Natural killer cell treated with Interleukin-12 subunit alpha and Interleukin-12 subunit beta and Interleukin-15 and Interleukin-18, amount 100 ng/mL, for 72 hours (primary cell): Measurements from ENCODE around the gene KRT4. TPM values are rescaled to one million over a fixed set of nuclear protein-coding genes. Genes with fewer than 3 reads are reported as not detected.

Experiments
- ATAC-seq, 2 donors: fragments of 150-1000 bp; cut with Tn5 transposase in 1 of 2; sonication (Bioruptor Pico), chemical (Tn5 transposase) in 1 of 2; 2 replicates each; pipeline ENCODE4 v1.10.0; 2021
- DNase-seq: peaks from one replicate; pipeline ENCODE4 v3.0.0; 2022; ENCODE audit warnings: low spot score
- H3K27ac Mint-ChIP-seq, 2 donors: 1 replicate in 1 of 2; 2 replicates in 1 of 2; pipeline ENCODE4 v1.8.0; 2022; ENCODE audit warnings: mixed read lengths in 2 of 2, mild to moderate bottlenecking in 1 of 2, moderate library complexity in 1 of 2
- H3K27me3 Mint-ChIP-seq, 2 donors: 1 replicate in 1 of 2; 2 replicates in 1 of 2; pipeline ENCODE4 v1.8.0; 2022; ENCODE audit warnings: mixed read lengths in 2 of 2
- H3K36me3 Mint-ChIP-seq: one replicate; pipeline ENCODE4 v1.8.0; 2022; ENCODE audit warnings: mixed read lengths
- H3K4me1 Mint-ChIP-seq, 2 donors: 1 replicate in 1 of 2; 2 replicates in 1 of 2; pipeline ENCODE4 v1.8.0; 2022; ENCODE audit warnings: low read depth in 2 of 2, mixed read lengths in 2 of 2, mild to moderate bottlenecking in 1 of 2
- H3K4me3 Mint-ChIP-seq: one replicate; pipeline ENCODE4 v1.8.0; 2022; ENCODE audit warnings: mixed read lengths
- H3K9me3 Mint-ChIP-seq: 2 replicates; pipeline ENCODE4 v1.8.0; 2022; ENCODE audit warnings: mixed read lengths
- total RNA-seq, 2 donors: library from RNA; stranded (reverse); gene quantifications; one replicate each; pipeline ENCODE4 v1.2.3, GENCODE V29; 2022

The KRT4 gene
- total RNA-seq, 2 donors from 2014 or later, result not detected

DNA sequence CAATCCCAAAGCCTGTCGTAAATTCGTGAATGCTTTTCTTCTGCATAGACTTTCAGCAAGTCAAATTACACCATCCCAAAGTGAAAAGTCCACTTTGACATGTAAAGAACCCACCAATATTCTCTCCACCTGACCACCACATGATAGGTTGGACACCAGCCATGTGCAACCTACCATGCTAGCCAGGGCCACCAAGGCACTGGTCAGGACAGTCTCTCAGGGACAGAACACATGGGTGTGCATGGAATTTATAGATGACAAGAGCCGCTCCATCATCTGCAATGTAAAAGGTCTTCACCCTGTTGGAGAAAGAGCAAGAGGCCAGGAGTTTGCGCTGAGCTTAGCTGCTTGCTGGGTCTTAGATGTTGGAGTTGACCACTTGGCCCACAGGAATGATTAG is 31.4 kb downstream of the KRT4 start:
- Mint-ChIP-seq H3K4me3 (no peak overlapping the region), H3K36me3 (no peaks in the 10 kb centered on the region), H3K9me3 (no peaks in the 10 kb centered on the region), H3K4me1 (peaks cover 0 to 3% of the 10 kb centered on the region in 2 donors), H3K27me3 (peaks cover 15 to 26% of the 10 kb centered on the region in 2 donors), H3K27ac (no peak overlapping the region)
- ATAC-seq (no peak), DNase-seq (no peak)

DNA sequence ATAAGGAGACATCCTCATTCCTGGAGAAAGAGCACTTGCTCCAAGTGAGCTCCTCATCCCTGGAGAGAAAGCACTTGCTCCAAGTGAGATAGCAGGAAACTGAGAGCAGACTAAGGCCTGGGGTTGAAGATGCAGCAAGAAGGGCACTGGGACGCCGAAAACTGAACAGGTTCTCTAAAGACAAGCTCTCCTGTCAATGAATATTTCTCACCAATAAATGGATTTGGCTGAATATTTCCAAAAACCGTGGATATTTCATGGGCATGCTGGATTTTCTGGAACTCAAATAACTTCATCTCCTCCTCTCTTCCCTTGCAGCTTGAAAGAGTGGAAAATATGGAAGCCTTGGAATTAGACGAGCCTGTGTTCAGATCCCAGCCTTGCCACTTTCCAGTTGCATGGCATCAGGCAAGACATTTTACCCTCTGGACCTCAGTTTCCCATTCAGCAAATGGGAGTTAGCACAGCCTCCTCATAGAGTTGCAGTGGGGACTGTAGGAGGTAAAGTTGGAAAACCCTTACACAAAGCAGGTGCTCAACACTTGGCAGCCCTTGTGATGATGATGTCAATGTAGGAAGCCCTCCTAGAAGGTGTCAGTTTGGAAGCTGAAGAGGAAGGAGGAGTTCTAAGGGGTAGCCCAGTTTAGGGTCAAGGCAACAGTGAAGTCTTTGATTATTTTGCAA is 32.4 kb downstream of the KRT4 start:
- H3K4me1 Mint-ChIP-seq, result peaks cover 0 to 3% of the 10 kb centered on the region in 2 donors
- H3K4me3 Mint-ChIP-seq, result no peak overlapping the region
- ATAC-seq (no peak), DNase-seq (no peak)
- H3K9me3 Mint-ChIP-seq, result no peaks in the 10 kb centered on the region
- no peak overlapping the region for H3K27ac Mint-ChIP-seq
- no peaks in the 10 kb centered on the region for H3K36me3 Mint-ChIP-seq
- peaks cover 15 to 26% of the 10 kb centered on the region in 2 donors for H3K27me3 Mint-ChIP-seq

GRCh38 chr12:52779914-52780313 is 34.0 kb downstream of the KRT4 start:
- Mint-ChIP-seq H3K36me3 (no peaks in the 10 kb centered on the region), H3K27me3 (peaks cover 10 to 16% of the 10 kb centered on the region in 2 donors), H3K27ac (no peak overlapping the region), H3K9me3 (no peaks in the 10 kb centered on the region), H3K4me1 (peaks cover 0 to 3% of the 10 kb centered on the region in 2 donors), H3K4me3 (no peak overlapping the region)
- DNase-seq (no peak), ATAC-seq (no peak)

- Mint-ChIP-seq H3K27ac (no peak overlapping the region), H3K9me3 (no peaks in the 10 kb centered on the region), H3K4me3 (no peak overlapping the region), H3K4me1 (peaks cover 0 to 1% of the 10 kb centered on the region in 2 donors), H3K36me3 (no peaks in the 10 kb centered on the region), H3K27me3 (peaks cover 7% of the 10 kb centered on the region in 2 donors)
- no peak for DNase-seq
- ATAC-seq, result no peak
These were observed 35.1 kb downstream of the KRT4 start for GRCh38 chr12:52778833-52779232.

- ATAC-seq (no peak), DNase-seq (no peak)
- Mint-ChIP-seq H3K27me3 (peaks cover 6 to 7% of the 10 kb centered on the region in 2 donors), H3K9me3 (no peaks in the 10 kb centered on the region), H3K4me3 (no peak overlapping the region), H3K27ac (no peak overlapping the region), H3K36me3 (no peaks in the 10 kb centered on the region), H3K4me1 (no peaks in the 10 kb centered on the region)
These were observed 36.4 kb downstream of the KRT4 start for GRCh38 chr12:52777566-52777965.

DNA sequence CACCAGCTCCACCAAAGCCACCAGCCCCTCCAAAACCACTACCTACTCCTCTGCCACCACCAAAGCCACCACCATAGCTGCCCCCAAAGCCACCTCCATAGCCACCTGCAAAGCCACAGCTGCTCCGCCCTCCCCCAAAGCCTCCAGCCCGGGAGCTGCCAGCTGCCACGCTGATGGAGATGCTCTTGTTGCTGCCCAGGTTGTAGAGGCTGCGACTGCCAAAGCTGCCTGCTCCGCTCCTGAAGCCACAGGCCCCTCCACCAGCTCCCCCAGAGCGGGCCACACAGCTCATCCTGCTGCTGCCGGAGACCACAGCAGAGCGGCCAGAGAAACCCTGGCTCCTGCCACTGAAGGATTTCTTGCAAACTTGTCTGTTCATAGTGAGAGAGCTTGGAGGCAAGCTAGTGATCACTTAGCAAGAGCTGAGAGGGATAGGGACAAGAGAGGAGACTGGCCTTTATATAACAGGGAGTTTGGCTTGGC is 37.0 kb downstream of the KRT4 start, which contains the start of gene KRT76:
Gene KRT76, minus strand, starts transcription at position 433 of the 483 bp plus-strand sequence. Its CDS starts 54 bp downstream, at position 379.
- H3K4me1 Mint-ChIP-seq, result no peaks in the 10 kb centered on the region
- DNase-seq (no peak), ATAC-seq (no peak)
- H3K4me3 Mint-ChIP-seq, result no peak within 1 kb of the TSS
- H3K9me3 Mint-ChIP-seq, result no peaks in the 10 kb centered on the region
- peaks cover 6 to 7% of the 10 kb centered on the region in 2 donors for H3K27me3 Mint-ChIP-seq
- H3K36me3 Mint-ChIP-seq, result no peaks in the 10 kb centered on the region
- H3K27ac Mint-ChIP-seq, result peak within 1 kb of the TSS in 1 of 2 donors; percentile 19

- no peak for DNase-seq
- H3K4me1 Mint-ChIP-seq, result no peaks in the 10 kb centered on the region
- H3K9me3 Mint-ChIP-seq, result no peaks in the 10 kb centered on the region
- peak overlapping the region in 1 of 2 donors; percentile 19 for H3K27ac Mint-ChIP-seq
- no peak overlapping the region for H3K4me3 Mint-ChIP-seq
- peaks cover 6 to 7% of the 10 kb centered on the region in 2 donors for H3K27me3 Mint-ChIP-seq
- no peak for ATAC-seq
- no peaks in the 10 kb centered on the region for H3K36me3 Mint-ChIP-seq
These were observed 37.5 kb downstream of the KRT4 start for GRCh38 chr12:52776435-52776834.

- Mint-ChIP-seq H3K9me3 (no peaks in the 10 kb centered on the region), H3K36me3 (no peaks in the 10 kb centered on the region), H3K27ac (no peak overlapping the region), H3K4me1 (peaks cover 0 to 3% of the 10 kb centered on the region in 2 donors), H3K4me3 (no peak overlapping the region), H3K27me3 (peaks cover 7 to 8% of the 10 kb centered on the region in 2 donors)
- DNase-seq, result no peak
- ATAC-seq, result no peak
These were observed 39.2 kb downstream of the KRT4 start for GRCh38 chr12:52774629-52775250.

GRCh38 chr12:52772772-52773171 is 41.1 kb downstream of the KRT4 start:
- H3K36me3 Mint-ChIP-seq, result no peaks in the 10 kb centered on the region
- H3K9me3 Mint-ChIP-seq, result no peaks in the 10 kb centered on the region
- no peak overlapping the region for H3K27ac Mint-ChIP-seq
- H3K27me3 Mint-ChIP-seq, result peaks cover 6 to 7% of the 10 kb centered on the region in 2 donors
- H3K4me3 Mint-ChIP-seq, result no peak overlapping the region
- ATAC-seq (no peak), DNase-seq (no peak)
- peaks cover 0 to 3% of the 10 kb centered on the region in 2 donors for H3K4me1 Mint-ChIP-seq

DNA sequence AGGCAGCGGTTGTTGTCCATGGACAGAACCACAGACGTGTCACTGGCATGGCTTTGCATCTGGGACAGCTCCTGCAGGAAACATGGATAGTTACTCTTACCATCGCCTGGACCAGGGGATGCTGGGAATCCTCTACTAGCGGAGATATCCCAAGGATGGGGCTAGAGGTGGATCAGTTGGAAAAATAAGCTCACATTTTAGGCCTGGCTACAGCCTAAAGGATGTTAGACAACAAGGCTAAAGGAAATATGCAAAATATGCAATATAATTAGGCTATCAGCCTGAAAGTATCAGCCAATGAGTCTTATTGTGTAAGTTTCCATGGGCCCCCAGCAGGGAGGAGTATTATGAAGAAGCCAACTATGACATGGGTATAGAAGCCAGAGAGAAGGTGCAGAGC is 41.7 kb downstream of the KRT4 start:
- no peak overlapping the region for H3K4me3 Mint-ChIP-seq
- no peaks in the 10 kb centered on the region for H3K9me3 Mint-ChIP-seq
- H3K27ac Mint-ChIP-seq, result no peak overlapping the region
- peaks cover 6 to 7% of the 10 kb centered on the region in 2 donors for H3K27me3 Mint-ChIP-seq
- ATAC-seq (no peak), DNase-seq (no peak)
- no peaks in the 10 kb centered on the region for H3K36me3 Mint-ChIP-seq
- peaks cover 0 to 3% of the 10 kb centered on the region in 2 donors for H3K4me1 Mint-ChIP-seq

DNA sequence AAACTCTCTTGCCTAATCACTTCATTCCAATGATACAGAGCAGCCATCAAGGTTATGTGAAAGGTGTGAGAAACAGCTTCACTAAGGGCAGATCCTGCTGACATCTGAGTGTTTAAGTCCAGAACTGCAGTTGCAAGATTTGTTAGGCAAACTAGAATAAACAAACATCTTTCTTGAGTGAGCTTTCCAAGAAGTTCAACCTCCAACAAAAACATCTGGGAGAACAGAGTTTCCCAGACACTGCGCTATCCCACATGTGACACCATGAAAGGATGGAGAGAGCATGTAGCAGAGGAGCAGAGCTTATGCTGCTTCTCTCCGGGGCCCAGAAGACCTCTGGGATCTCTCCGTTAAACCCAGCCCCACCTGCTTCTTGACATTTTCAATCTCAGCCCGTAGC is 42.4 kb downstream of the KRT4 start:
- peaks cover 0 to 3% of the 10 kb centered on the region in 2 donors for H3K4me1 Mint-ChIP-seq
- no peaks in the 10 kb centered on the region for H3K9me3 Mint-ChIP-seq
- DNase-seq (no peak), ATAC-seq (no peak)
- H3K4me3 Mint-ChIP-seq, result no peak overlapping the region
- H3K36me3 Mint-ChIP-seq, result no peaks in the 10 kb centered on the region
- H3K27me3 Mint-ChIP-seq, result peaks cover 6 to 7% of the 10 kb centered on the region in 2 donors
- no peak overlapping the region for H3K27ac Mint-ChIP-seq

DNA sequence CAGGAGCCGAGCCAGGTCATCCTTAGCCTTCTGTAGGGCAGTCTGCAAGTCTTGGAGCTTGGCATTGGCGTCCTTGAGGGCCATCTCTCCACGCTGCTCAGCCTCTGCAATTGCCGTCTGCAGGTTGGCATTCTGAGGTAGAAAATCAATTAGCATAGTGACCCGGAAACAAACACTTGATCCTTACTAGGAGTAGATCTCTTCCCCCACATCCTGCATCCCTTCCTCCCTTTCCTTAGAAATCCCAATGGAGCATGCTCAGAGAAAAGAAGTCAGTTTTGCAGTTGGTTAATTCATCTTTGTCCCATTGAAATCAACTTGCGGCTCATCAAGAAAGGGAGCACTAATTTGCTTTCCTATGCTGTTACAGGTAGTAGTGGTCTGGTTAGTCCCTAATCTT is 42.8 kb downstream of the KRT4 start:
- H3K9me3 Mint-ChIP-seq, result no peaks in the 10 kb centered on the region
- no peak for ATAC-seq
- peaks cover 7 to 10% of the 10 kb centered on the region in 2 donors for H3K27me3 Mint-ChIP-seq
- H3K4me3 Mint-ChIP-seq, result no peak overlapping the region
- no peak for DNase-seq
- H3K4me1 Mint-ChIP-seq, result peaks cover 0 to 3% of the 10 kb centered on the region in 2 donors
- H3K27ac Mint-ChIP-seq, result no peak overlapping the region
- no peaks in the 10 kb centered on the region for H3K36me3 Mint-ChIP-seq

DNA sequence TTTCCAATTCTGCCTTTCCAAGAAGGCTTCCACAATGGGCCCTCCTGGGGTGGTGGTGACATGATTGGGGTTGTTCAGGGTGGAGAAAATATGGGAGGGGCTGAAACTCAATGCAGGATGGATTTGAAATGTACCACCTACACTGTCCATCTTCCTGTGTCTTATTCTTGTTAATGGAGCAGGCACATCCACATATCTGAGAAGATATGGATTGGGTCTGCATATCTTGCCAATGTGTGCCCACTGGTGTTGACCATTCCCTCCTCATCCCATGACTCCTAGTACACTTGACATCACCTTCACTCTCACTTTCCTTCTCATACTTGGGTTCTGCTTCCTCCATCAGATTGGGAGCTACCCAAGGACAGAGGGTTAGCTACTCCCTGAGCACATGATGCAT is 44.0 kb downstream of the KRT4 start:
- Mint-ChIP-seq H3K4me3 (no peak overlapping the region), H3K36me3 (no peaks in the 10 kb centered on the region), H3K9me3 (no peaks in the 10 kb centered on the region), H3K27me3 (peaks cover 7 to 10% of the 10 kb centered on the region in 2 donors), H3K27ac (no peak overlapping the region), H3K4me1 (peaks cover 0 to 3% of the 10 kb centered on the region in 2 donors)
- no peak for ATAC-seq
- DNase-seq, result no peak

DNA sequence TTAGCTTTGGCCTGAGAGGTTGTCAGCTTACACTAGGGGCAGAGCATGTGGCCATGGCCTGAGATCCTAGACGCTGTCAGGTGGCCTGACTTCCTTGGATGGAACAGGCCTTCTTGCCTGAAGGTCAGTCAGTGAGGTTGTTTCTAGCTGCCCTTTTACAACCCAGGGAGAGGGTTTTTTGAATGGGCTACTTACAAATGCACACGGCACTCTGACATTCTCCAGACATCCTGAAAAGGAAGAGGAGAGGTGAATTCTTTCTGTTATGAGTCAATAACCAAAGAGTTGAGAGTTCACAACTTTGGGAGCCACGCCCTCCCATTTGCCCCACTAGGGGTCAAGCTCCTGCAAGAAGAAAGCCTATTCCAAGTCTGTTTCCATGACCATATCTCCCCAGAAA is 44.6 kb downstream of the KRT4 start:
- H3K36me3 Mint-ChIP-seq, result no peaks in the 10 kb centered on the region
- DNase-seq, result no peak
- no peak overlapping the region for H3K27ac Mint-ChIP-seq
- no peak overlapping the region for H3K4me3 Mint-ChIP-seq
- no peak for ATAC-seq
- H3K27me3 Mint-ChIP-seq, result peaks cover 7 to 10% of the 10 kb centered on the region in 2 donors
- H3K9me3 Mint-ChIP-seq, result no peaks in the 10 kb centered on the region
- H3K4me1 Mint-ChIP-seq, result peaks cover 0 to 3% of the 10 kb centered on the region in 2 donors
